Glutamatergic neuron (in vitro differentiated cells): ENCODE results near the gene CREBBP. TPM values are rescaled to one million over a fixed set of nuclear protein-coding genes. Genes with fewer than 3 reads are reported as not detected.

Experiments used
- DNase-seq: peaks from one replicate; pipeline ENCODE4 v3.0.0; 2022
- H3K27ac Mint-ChIP-seq: one replicate; pipeline ENCODE4 v1.8.0; 2020; ENCODE audit warnings: mild to moderate bottlenecking, mixed read lengths, inconsistent platforms; ENCODE audit not compliant: unreplicated experiment
- H3K27me3 Mint-ChIP-seq: one replicate; pipeline ENCODE4 v1.8.0; 2020; ENCODE audit warnings: mild to moderate bottlenecking, moderate library complexity, mixed read lengths, inconsistent platforms; ENCODE audit not compliant: unreplicated experiment
- H3K36me3 Mint-ChIP-seq: one replicate; pipeline ENCODE4 v1.8.0; 2020; ENCODE audit warnings: mild to moderate bottlenecking, mixed read lengths, inconsistent platforms; ENCODE audit not compliant: unreplicated experiment
- H3K4me1 Mint-ChIP-seq: one replicate; pipeline ENCODE4 v1.8.0; 2020; ENCODE audit warnings: mild to moderate bottlenecking, low read depth, mixed read lengths, inconsistent platforms; ENCODE audit not compliant: unreplicated experiment
- H3K4me3 Mint-ChIP-seq: one replicate; pipeline ENCODE4 v1.8.0; 2020; ENCODE audit warnings: mild to moderate bottlenecking, mixed read lengths, inconsistent platforms; ENCODE audit not compliant: unreplicated experiment
- H3K9me3 Mint-ChIP-seq: one replicate; pipeline ENCODE4 v1.8.0; 2020; ENCODE audit warnings: mild to moderate bottlenecking, moderate library complexity, mixed read lengths, inconsistent platforms; ENCODE audit not compliant: unreplicated experiment
- total RNA-seq: library from RNA; stranded (reverse); fragmentation: NEBNext Ultra II Directional; extraction: Animal tissue kit (Norgen Biotek cat#: 25700); gene quantifications from one replicate; pipeline ENCODE4 v1.2.1, GENCODE V29; 2021; ENCODE audit not compliant: unreplicated experiment
- TF ChIP-seq, protein P1 (sequence below): fragments of 200-600 bp; sonication (generic); IDR thresholded peaks from one replicate; pipeline ENCODE4 v1.5.0; 2021; ENCODE audit not compliant: partially characterized antibody, unreplicated experiment

Gene CREBBP
- total RNA-seq, 1 donor from 2014 or later: 96.9 TPM

DNA sequence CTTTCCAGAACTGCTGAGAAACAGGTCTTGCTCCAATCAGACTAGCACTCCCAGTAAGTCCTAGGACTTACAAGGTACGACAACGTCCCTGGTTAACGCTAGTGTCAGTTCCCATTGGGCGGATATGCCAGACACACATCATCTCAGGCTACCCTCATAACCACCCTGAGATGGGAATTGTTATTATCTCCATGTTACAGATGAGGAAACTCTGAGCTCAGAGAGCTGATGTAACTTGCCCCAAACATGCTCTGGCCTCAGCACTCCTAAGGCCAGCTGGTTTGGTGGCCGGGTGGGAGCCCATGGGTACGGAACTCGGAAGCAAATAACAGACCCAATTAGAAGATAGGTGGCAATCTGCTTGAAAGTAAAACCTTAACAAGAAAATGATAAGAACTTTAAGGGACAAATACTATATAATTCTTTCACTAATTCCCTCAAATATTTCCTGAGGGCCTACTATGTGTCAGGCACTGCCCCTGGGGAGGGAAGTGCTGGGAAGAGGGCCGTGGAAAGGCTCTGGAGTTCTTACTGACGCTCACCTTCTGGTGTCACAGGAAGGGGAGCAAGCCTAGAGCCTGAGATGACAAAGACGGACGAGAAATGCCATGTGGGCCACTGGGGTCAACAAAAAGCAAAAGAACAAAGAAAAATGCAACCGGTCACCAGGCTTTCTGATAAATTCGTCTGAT is 6.9 kb downstream of the CREBBP start:
- no peak for DNase-seq
- TF ChIP-seq, protein P1, sequence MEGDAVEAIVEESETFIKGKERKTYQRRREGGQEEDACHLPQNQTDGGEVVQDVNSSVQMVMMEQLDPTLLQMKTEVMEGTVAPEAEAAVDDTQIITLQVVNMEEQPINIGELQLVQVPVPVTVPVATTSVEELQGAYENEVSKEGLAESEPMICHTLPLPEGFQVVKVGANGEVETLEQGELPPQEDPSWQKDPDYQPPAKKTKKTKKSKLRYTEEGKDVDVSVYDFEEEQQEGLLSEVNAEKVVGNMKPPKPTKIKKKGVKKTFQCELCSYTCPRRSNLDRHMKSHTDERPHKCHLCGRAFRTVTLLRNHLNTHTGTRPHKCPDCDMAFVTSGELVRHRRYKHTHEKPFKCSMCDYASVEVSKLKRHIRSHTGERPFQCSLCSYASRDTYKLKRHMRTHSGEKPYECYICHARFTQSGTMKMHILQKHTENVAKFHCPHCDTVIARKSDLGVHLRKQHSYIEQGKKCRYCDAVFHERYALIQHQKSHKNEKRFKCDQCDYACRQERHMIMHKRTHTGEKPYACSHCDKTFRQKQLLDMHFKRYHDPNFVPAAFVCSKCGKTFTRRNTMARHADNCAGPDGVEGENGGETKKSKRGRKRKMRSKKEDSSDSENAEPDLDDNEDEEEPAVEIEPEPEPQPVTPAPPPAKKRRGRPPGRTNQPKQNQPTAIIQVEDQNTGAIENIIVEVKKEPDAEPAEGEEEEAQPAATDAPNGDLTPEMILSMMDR: no peak
- no peaks in the 10 kb centered on the region for H3K36me3 Mint-ChIP-seq
- H3K27ac Mint-ChIP-seq: peak overlapping the region; percentile 92
- H3K4me3 Mint-ChIP-seq: peak overlapping the region; percentile 67
- H3K4me1 Mint-ChIP-seq: peaks cover 83% of the 10 kb centered on the region
- H3K9me3 Mint-ChIP-seq: peaks cover 1% of the 10 kb centered on the region
- H3K27me3 Mint-ChIP-seq: peaks cover 2% of the 10 kb centered on the region

DNA sequence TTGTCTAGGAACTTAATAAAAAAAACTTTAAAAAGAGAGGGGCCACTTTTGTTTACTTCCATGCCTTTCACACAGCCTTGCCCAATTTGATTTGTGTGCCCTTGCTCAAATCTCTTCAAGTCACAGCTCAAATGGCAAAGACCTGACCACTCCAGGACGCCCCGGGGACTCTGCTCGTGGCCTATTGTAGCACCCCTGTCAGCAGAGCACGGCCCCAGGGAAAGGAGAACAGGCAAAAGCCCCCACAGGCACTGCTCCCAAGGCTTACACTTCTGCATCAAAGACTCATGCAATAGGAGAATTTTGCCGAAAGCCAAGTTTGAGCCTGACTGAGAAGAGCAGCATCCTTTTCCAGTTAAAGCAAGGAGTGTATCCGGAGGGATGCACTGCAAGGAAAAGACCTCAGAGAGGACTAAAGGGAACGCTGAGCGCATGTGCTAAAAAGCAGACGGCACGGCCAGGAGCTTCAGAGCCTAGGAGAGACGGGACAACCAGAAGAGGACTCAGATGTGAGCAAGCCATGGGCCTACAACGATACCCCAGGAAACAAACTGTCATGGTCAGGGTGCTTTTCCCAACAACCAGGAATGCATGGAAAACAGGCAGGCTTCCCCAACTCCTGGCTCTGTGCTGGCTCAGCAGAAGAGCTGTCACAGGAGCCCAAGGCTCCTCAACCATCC is 8.2 kb downstream of the CREBBP start:
- TF ChIP-seq, protein P1: no peak
- Mint-ChIP-seq H3K4me3 (peak overlapping the region; percentile 78), H3K27ac (peak overlapping the region; percentile 86), H3K4me1 (peaks cover 76% of the 10 kb centered on the region), H3K36me3 (no peaks in the 10 kb centered on the region), H3K9me3 (peaks cover 1% of the 10 kb centered on the region), H3K27me3 (peaks cover 2% of the 10 kb centered on the region)
- no peak for DNase-seq

DNA sequence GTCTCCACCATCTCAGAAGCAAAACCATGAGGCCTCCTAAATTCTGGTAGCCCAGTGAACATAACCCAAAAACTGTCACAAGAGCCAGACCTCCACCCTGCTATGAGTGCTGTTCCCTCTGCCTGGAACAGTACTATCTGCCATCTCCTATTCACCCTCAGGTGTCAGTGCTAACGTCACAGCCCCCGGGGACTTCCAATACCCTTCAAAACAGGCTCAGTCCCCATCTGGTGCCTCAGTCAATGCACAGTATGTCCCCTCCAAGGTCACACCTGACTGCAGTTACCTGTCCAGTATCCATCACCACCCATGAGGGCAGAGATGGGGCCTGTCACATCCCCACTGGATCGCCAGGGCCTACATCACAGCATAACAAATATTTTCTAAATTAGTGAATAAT is 11.5 kb downstream of the CREBBP start:
- Mint-ChIP-seq H3K27me3 (peaks cover 2% of the 10 kb centered on the region), H3K36me3 (no peaks in the 10 kb centered on the region), H3K9me3 (peaks cover 1% of the 10 kb centered on the region), H3K27ac (no peak overlapping the region), H3K4me3 (no peak overlapping the region), H3K4me1 (peaks cover 61% of the 10 kb centered on the region)
- TF ChIP-seq, protein P1: no peak
- no peak for DNase-seq

DNA sequence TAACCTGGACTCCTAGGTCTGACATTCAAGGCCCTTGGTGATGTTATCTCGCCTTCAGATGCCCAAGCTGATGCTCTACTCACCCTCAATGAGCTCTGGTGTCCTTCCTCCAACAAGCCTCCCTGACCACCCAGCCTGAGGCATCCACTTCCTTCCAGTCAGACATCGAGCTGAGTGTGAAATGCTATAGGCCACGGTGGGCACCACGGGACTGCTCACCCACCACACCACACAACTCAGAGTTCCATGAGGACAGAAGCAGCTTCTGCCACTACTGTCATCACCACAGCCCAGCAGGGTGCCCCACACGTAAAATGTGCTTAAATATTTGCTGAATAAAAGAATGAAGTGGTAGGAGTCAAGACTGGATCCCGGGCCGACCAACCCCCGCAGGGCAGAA is 12.0 kb downstream of the CREBBP start:
- Mint-ChIP-seq H3K4me3 (no peak overlapping the region), H3K27ac (no peak overlapping the region), H3K9me3 (peaks cover 1% of the 10 kb centered on the region), H3K4me1 (peaks cover 61% of the 10 kb centered on the region), H3K27me3 (peaks cover 2% of the 10 kb centered on the region), H3K36me3 (no peaks in the 10 kb centered on the region)
- DNase-seq: no peak
- TF ChIP-seq, protein P1: no peak

DNA sequence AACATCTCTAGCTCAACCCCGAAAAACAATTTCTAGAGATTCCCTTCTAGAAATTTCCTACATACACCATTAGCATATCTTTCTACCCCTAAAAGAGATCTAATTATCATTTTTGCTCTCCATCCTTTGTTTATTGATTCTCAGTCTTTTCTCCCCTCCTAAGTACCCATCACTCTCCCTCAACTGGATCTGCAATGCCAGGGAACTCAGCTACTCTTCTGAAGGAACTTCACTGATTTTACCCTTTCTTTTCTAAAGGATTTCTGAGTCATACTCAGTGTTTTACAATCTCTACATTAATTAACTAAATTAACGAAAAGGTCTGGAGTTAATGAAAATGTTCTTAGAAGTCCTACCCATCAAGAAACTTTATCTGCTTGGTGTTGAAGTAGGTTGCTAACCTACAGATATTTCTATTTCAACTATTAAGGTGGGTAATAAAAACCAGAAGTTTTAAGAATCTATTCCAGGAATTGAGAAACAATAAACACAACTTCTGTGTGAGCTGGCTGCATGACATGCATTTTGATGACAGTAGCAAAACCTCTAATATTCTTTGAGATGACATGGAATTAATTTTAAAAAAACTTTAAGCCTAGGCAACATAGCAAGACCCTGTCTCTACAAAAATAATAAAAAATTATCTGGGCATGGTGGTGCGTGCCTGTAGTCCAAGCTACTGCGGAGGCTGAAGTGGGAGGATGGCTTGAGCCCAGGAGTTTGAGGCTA is 13.6 kb downstream of the CREBBP start:
- H3K36me3 Mint-ChIP-seq: no peaks in the 10 kb centered on the region
- TF ChIP-seq, protein P1: no peak
- no peak for DNase-seq
- H3K4me3 Mint-ChIP-seq: no peak overlapping the region
- H3K27ac Mint-ChIP-seq: no peak overlapping the region
- H3K27me3 Mint-ChIP-seq: peaks cover 2% of the 10 kb centered on the region
- H3K9me3 Mint-ChIP-seq: peaks cover 1% of the 10 kb centered on the region
- peaks cover 60% of the 10 kb centered on the region for H3K4me1 Mint-ChIP-seq
